ENCODE data around the gene CYP4F8.

Gene CYP4F8

GRCh38 chr19:15629003-15629880 is 14.2 kb downstream of the CYP4F8 start:
- no peak overlapping the region for H3K4me3 ChIP-seq (ENCODE audit: low read depth, low read length)
- TF ChIP-seq, protein P1, sequence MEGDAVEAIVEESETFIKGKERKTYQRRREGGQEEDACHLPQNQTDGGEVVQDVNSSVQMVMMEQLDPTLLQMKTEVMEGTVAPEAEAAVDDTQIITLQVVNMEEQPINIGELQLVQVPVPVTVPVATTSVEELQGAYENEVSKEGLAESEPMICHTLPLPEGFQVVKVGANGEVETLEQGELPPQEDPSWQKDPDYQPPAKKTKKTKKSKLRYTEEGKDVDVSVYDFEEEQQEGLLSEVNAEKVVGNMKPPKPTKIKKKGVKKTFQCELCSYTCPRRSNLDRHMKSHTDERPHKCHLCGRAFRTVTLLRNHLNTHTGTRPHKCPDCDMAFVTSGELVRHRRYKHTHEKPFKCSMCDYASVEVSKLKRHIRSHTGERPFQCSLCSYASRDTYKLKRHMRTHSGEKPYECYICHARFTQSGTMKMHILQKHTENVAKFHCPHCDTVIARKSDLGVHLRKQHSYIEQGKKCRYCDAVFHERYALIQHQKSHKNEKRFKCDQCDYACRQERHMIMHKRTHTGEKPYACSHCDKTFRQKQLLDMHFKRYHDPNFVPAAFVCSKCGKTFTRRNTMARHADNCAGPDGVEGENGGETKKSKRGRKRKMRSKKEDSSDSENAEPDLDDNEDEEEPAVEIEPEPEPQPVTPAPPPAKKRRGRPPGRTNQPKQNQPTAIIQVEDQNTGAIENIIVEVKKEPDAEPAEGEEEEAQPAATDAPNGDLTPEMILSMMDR (IDR thresholded peaks at IDR 0.05; ENCODE audit: low read depth, low read length): peak; percentile 69
- DNase-seq (ENCODE audit: low read depth, low spot score): peak; percentile 4
- in situ Hi-C loops (cut with HindIII; ENCODE audit: low sequenced_read_pairs): no loop called here

DNA sequence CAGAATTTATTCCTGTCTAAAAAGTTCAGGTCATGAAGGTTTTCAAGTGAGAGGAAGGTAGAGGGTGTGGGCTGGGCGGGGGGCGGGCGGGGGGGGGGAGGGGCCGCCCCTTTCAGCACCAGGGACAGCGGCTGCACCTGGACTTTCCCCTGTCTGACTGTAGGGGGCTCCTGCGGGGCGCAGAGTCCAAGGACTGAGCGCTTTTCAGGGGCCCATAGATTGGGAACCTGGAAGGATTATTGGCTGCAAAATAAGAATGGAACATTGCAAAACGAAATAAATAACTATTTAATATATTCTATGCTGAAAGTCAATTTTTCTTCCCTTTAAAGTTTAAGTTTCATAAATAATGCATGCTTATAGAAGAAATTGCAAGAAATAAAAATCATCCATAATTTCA is 16.8 kb downstream of the CYP4F8 start:
- no peak for DNase-seq (ENCODE audit: low read depth, low spot score)
- in situ Hi-C loops (cut with HindIII; ENCODE audit: low sequenced_read_pairs): no loop called here
- H3K4me3 ChIP-seq (ENCODE audit: low read depth, low read length): no peak overlapping the region
- TF ChIP-seq, protein P1 (IDR thresholded peaks at IDR 0.05; ENCODE audit: low read depth, low read length): peak; percentile 35

GRCh38 chr19:15633082-15633835 is 18.2 kb downstream of the CYP4F8 start:
- in situ Hi-C loops (cut with HindIII; ENCODE audit: low sequenced_read_pairs): no loop called here
- TF ChIP-seq, protein P1 (IDR thresholded peaks at IDR 0.05; ENCODE audit: low read depth, low read length): no peak
- no peak for DNase-seq (ENCODE audit: low read depth, low spot score)
- H3K4me3 ChIP-seq (ENCODE audit: low read depth, low read length): no peak overlapping the region

GRCh38 chr19:15634105-15634504 is 19.1 kb downstream of the CYP4F8 start:
- DNase-seq (ENCODE audit: low read depth, low spot score): no peak

DNA sequence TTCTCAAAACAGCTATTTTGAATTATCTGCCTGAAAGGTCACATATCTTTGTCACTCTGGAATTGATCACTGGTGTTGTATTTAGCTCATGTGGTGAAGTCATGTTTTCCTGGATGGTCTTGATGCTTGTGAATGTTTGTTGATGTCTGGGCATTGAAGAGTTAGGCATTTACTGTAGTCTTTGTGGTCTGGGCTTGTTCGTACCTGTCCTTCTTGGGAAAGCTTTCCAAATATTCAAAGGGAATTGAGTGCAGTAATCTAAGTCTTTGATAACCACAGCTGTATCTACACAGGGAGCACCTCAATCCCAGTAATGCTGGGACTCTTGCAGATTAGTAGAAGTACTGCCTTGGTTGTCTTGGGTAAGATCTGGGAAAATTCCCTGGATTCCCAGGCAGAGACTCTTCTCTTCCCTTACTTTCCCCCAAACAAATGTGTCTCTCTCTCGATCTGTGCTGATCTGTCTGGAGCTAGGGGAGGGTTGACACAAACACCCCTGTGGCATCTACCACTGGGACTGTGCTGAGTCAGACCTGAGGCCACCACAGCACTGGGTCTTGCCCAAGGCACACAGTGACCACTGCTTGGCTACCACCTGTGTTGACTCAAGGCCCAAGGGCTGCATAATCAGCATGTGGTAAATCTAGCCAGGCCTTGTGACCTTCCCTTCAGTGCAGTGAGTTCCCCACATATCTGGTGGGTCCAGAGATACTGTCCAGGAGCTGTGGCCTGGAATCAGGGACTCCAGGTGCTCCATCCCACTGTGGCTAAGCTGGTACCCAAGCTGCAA is 20.2 kb downstream of the CYP4F8 start:
- H3K4me3 ChIP-seq (ENCODE audit: low read depth, low read length): no peak overlapping the region
- TF ChIP-seq, protein P1 (IDR thresholded peaks at IDR 0.05; ENCODE audit: low read depth, low read length): no peak
- in situ Hi-C loops (cut with HindIII; ENCODE audit: low sequenced_read_pairs): no loop called here
- DNase-seq (ENCODE audit: low read depth, low spot score): no peak

More at GRCh38 chr19:15634105-15634504, 19.1 kb downstream of the CYP4F8 start:
- H3K4me3 ChIP-seq (ENCODE audit: low read depth, low read length): no peak overlapping the region
- TF ChIP-seq, protein P1 (IDR thresholded peaks at IDR 0.05; ENCODE audit: low read depth, low read length): no peak
- in situ Hi-C loops (cut with HindIII; ENCODE audit: low sequenced_read_pairs): no loop called here

DNA sequence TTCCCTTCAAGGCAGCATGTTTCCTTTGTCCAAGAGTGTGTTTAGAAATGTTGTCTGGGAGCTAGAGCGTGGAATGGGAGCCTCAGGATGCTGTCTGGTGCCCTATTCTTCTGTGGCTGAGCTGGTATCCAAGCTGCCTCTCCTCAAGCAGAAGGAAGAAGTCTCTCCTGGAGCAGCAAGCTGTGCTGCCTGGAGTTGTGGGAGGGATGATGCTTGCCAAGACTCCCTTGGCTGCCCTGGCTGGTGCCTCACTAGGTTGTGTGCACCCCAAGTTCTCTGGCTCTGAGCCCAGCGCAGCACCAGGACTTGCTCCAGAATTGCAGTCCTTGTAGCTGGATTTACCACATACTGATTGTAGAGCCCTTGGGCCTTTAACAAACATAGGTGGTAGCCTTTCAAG is 21.0 kb downstream of the CYP4F8 start:
- in situ Hi-C loops (cut with HindIII; ENCODE audit: low sequenced_read_pairs): no loop called here
- no peak for DNase-seq (ENCODE audit: low read depth, low spot score)
- TF ChIP-seq, protein P1 (IDR thresholded peaks at IDR 0.05; ENCODE audit: low read depth, low read length): no peak
- no peak overlapping the region for H3K4me3 ChIP-seq (ENCODE audit: low read depth, low read length)
